Hepatocyte (in vitro differentiated cells): ENCODE data around the gene GALNT3.

Experiments used
- EZH2 ChIP-seq: fragments of 200-600 bp; sonication (generic); IDR thresholded peaks from 2 replicates; pipeline ENCODE4 v1.6.1; 2016; ENCODE audit warnings: antibody characterized with exemption, mild to moderate bottlenecking, borderline replicate concordance
- TF ChIP-seq, protein P1 (sequence below): fragments of 200-600 bp; sonication (generic); IDR thresholded peaks from 2 replicates; pipeline ENCODE4 v1.5.1; 2016; ENCODE audit warnings: antibody characterized with exemption, mild to moderate bottlenecking; ENCODE audit not compliant: poor library complexity

DNA sequence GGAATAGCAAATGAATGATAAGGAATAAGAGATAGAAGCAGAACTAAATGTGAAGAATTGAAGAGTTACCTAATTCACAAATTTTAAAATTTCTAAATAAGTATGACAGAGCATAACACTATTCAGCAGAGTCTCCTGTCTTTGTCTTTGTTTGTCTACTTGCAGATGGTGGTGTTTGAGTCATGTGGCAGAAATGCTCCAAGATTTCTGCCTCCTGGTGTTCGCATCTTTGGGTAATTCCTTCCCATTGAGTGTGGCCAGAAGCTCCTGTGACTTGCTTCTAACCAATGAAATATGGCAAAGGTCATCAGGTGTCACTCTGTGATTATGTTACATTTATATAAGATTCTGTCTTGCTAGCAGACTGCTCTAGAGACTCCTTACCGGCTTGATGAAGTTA, 45.6 kb upstream of the GALNT3 start:
- TF ChIP-seq, protein P1, sequence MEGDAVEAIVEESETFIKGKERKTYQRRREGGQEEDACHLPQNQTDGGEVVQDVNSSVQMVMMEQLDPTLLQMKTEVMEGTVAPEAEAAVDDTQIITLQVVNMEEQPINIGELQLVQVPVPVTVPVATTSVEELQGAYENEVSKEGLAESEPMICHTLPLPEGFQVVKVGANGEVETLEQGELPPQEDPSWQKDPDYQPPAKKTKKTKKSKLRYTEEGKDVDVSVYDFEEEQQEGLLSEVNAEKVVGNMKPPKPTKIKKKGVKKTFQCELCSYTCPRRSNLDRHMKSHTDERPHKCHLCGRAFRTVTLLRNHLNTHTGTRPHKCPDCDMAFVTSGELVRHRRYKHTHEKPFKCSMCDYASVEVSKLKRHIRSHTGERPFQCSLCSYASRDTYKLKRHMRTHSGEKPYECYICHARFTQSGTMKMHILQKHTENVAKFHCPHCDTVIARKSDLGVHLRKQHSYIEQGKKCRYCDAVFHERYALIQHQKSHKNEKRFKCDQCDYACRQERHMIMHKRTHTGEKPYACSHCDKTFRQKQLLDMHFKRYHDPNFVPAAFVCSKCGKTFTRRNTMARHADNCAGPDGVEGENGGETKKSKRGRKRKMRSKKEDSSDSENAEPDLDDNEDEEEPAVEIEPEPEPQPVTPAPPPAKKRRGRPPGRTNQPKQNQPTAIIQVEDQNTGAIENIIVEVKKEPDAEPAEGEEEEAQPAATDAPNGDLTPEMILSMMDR, result no peak
- TF ChIP-seq EZH2, result no peak
